Measurements from ENCODE around the gene TMEM161B.

TMEM161B gene

GRCh38 chr5:88287846-88288527 is 19.3 kb upstream of the TMEM161B start:
- Histone ChIP-seq H3K36me3 (replicated peaks) (no peaks in the 10 kb centered on the region), H3K27ac (no peak overlapping the region), H3K4me3 (ENCODE audit: low read depth, low read length) (no peak overlapping the region), H3K27me3 (replicated peaks) (no peaks in the 10 kb centered on the region)
- DNase-seq: no peak
- in situ Hi-C loops (cut with HindIII; ENCODE audit: low pct_ligation_motif_present, low sequenced_read_pairs): no loop called here
- TF ChIP-seq CTCF (IDR thresholded peaks at IDR 0.05; ENCODE audit: low read depth, low read length, missing control alignments): no peak

- in situ Hi-C loops (cut with HindIII; ENCODE audit: low pct_ligation_motif_present, low sequenced_read_pairs): no loop called here
- DNase-seq: no peak
- TF ChIP-seq CTCF (IDR thresholded peaks at IDR 0.05; ENCODE audit: low read depth, low read length, missing control alignments): no peak
- no peak overlapping the region for H3K4me3 ChIP-seq (ENCODE audit: low read depth, low read length)
- H3K27ac ChIP-seq: no peak overlapping the region
- no peaks in the 10 kb centered on the region for H3K36me3 ChIP-seq (replicated peaks)
- no peaks in the 10 kb centered on the region for H3K27me3 ChIP-seq (replicated peaks)
These were observed 18.7 kb upstream of the TMEM161B start for GRCh38 chr5:88287302-88287701.

- Histone ChIP-seq H3K4me3 (ENCODE audit: low read depth, low read length) (no peak overlapping the region), H3K27ac (no peak overlapping the region), H3K27me3 (replicated peaks) (no peaks in the 10 kb centered on the region), H3K36me3 (replicated peaks) (peaks cover 2% of the 10 kb centered on the region)
- in situ Hi-C loops (cut with HindIII; ENCODE audit: low pct_ligation_motif_present, low sequenced_read_pairs): no loop called here
- no peak for DNase-seq
- no peak for TF ChIP-seq CTCF (IDR thresholded peaks at IDR 0.05; ENCODE audit: low read depth, low read length, missing control alignments)
These were observed 15.0 kb upstream of the TMEM161B start for GRCh38 chr5:88283690-88284089.

- no peak for DNase-seq
- Histone ChIP-seq H3K4me3 (ENCODE audit: low read depth, low read length) (no peak overlapping the region), H3K27me3 (replicated peaks) (no peaks in the 10 kb centered on the region), H3K36me3 (replicated peaks) (peaks cover 2% of the 10 kb centered on the region), H3K27ac (no peak overlapping the region)
- TF ChIP-seq CTCF (IDR thresholded peaks at IDR 0.05; ENCODE audit: low read depth, low read length, missing control alignments): no peak
- in situ Hi-C loops (cut with HindIII; ENCODE audit: low pct_ligation_motif_present, low sequenced_read_pairs): no loop called here
These were observed 12.7 kb upstream of the TMEM161B start for GRCh38 chr5:88281322-88281721.

- TF ChIP-seq CTCF (IDR thresholded peaks at IDR 0.05; ENCODE audit: low read depth, low read length, missing control alignments): no peak
- Histone ChIP-seq H3K27me3 (replicated peaks) (no peaks in the 10 kb centered on the region), H3K27ac (no peak overlapping the region), H3K4me3 (ENCODE audit: low read depth, low read length) (no peak overlapping the region), H3K36me3 (replicated peaks) (peaks cover 2% of the 10 kb centered on the region)
- in situ Hi-C loops (cut with HindIII; ENCODE audit: low pct_ligation_motif_present, low sequenced_read_pairs): no loop called here
- no peak for DNase-seq
These were observed 10.9 kb upstream of the TMEM161B start for GRCh38 chr5:88279584-88279983.

- no peak overlapping the region for H3K27ac ChIP-seq
- no peak for TF ChIP-seq CTCF (IDR thresholded peaks at IDR 0.05; ENCODE audit: low read depth, low read length, missing control alignments)
- DNase-seq: no peak
- no peaks in the 10 kb centered on the region for H3K36me3 ChIP-seq (replicated peaks)
- no peaks in the 10 kb centered on the region for H3K27me3 ChIP-seq (replicated peaks)
- in situ Hi-C loops (cut with HindIII; ENCODE audit: low pct_ligation_motif_present, low sequenced_read_pairs): no loop called here
- H3K4me3 ChIP-seq (ENCODE audit: low read depth, low read length): no peak overlapping the region
These were observed 7.7 kb upstream of the TMEM161B start for GRCh38 chr5:88276378-88276777.
